ENCODE results near the gene ITGA7. TPM values are rescaled to one million over a fixed set of nuclear protein-coding genes. Genes with fewer than 3 reads are reported as not detected.
A peak's percentile ranks its signal among the peaks of the same experiment; 100 is the strongest.

ITGA7 gene
- total RNA-seq, 1 donor from 2014 or later: 26.5 TPM

GRCh38 chr12:55704824-55705718, 2.6 kb downstream of the ITGA7 start:
- H3K27ac ChIP-seq (ENCODE audit: low read depth, low read length): no peak overlapping the region
- no peak overlapping the region for H3K9ac ChIP-seq (ENCODE audit: low read length)
- Mint-ChIP-seq H3K27ac (ENCODE audit: unreplicated experiment) (no peak overlapping the region), H3K4me1 (ENCODE audit: low read depth, unreplicated experiment) (peaks cover 17% of the 10 kb centered on the region), H3K27me3 (ENCODE audit: low read depth, unreplicated experiment) (peaks cover 20% of the 10 kb centered on the region), H3K36me3 (ENCODE audit: low read depth, unreplicated experiment) (peaks cover 3% of the 10 kb centered on the region), H3K9me3 (ENCODE audit: unreplicated experiment) (no peaks in the 10 kb centered on the region), H3K4me3 (ENCODE audit: unreplicated experiment) (no peak overlapping the region)
- DNase-seq (ENCODE audit: low read depth): no peak
- H4K20me1 ChIP-seq (ENCODE audit: insufficient read depth, low read length): peaks cover 4% of the 10 kb centered on the region
- no peaks in the 10 kb centered on the region for H3K36me3 ChIP-seq (ENCODE audit: insufficient read depth, low read length)
- H3K79me2 ChIP-seq (ENCODE audit: insufficient read depth, low read length): peaks cover 37% of the 10 kb centered on the region
- peaks cover 12% of the 10 kb centered on the region for H3K4me1 ChIP-seq (ENCODE audit: insufficient read depth, low read length)
- H3K27me3 ChIP-seq (ENCODE audit: insufficient read depth, low read length): peaks cover 3% of the 10 kb centered on the region
- no peak overlapping the region for H2AFZ ChIP-seq (ENCODE audit: low read depth, low read length)
- H3K9me3 ChIP-seq (ENCODE audit: insufficient read depth, low read depth, low read length): no peaks in the 10 kb centered on the region
- FAIRE-seq: no peak
- no peak for TF ChIP-seq CTCF (IDR thresholded peaks at IDR 0.05; ENCODE audit: insufficient read depth, low read depth, low read length)
- no peak for TF ChIP-seq EZH2 (IDR thresholded peaks at IDR 0.05; ENCODE audit: insufficient read depth, low read length)
- H3K4me3 ChIP-seq (ENCODE audit: insufficient read depth, low read depth, low read length): no peak overlapping the region
- peak overlapping the region; percentile 90 for H3K4me2 ChIP-seq (ENCODE audit: low read length)

- no peak overlapping the region for H3K9ac ChIP-seq (ENCODE audit: low read length)
- peaks cover 3% of the 10 kb centered on the region for H3K27me3 ChIP-seq (ENCODE audit: insufficient read depth, low read length)
- no peak overlapping the region for H3K4me3 ChIP-seq (ENCODE audit: insufficient read depth, low read depth, low read length)
- no peak overlapping the region for H2AFZ ChIP-seq (ENCODE audit: low read depth, low read length)
- Mint-ChIP-seq H3K36me3 (ENCODE audit: low read depth, unreplicated experiment) (peaks cover 3% of the 10 kb centered on the region), H3K4me1 (ENCODE audit: low read depth, unreplicated experiment) (peaks cover 17% of the 10 kb centered on the region), H3K4me3 (ENCODE audit: unreplicated experiment) (no peak overlapping the region), H3K27me3 (ENCODE audit: low read depth, unreplicated experiment) (peaks cover 13% of the 10 kb centered on the region), H3K27ac (ENCODE audit: unreplicated experiment) (no peak overlapping the region), H3K9me3 (ENCODE audit: unreplicated experiment) (no peaks in the 10 kb centered on the region)
- H3K9me3 ChIP-seq (ENCODE audit: insufficient read depth, low read depth, low read length): no peaks in the 10 kb centered on the region
- no peak overlapping the region for H3K27ac ChIP-seq (ENCODE audit: low read depth, low read length)
- H3K36me3 ChIP-seq (ENCODE audit: insufficient read depth, low read length): no peaks in the 10 kb centered on the region
- H3K79me2 ChIP-seq (ENCODE audit: insufficient read depth, low read length): peaks cover 37% of the 10 kb centered on the region
- DNase-seq (ENCODE audit: low read depth) (peak; percentile 54), FAIRE-seq (no peak)
- TF ChIP-seq CTCF (IDR thresholded peaks at IDR 0.05; ENCODE audit: insufficient read depth, low read depth, low read length): no peak
- no peak for TF ChIP-seq EZH2 (IDR thresholded peaks at IDR 0.05; ENCODE audit: insufficient read depth, low read length)
- H4K20me1 ChIP-seq (ENCODE audit: insufficient read depth, low read length): peaks cover 4% of the 10 kb centered on the region
- no peak overlapping the region for H3K4me2 ChIP-seq (ENCODE audit: low read length)
- peaks cover 12% of the 10 kb centered on the region for H3K4me1 ChIP-seq (ENCODE audit: insufficient read depth, low read length)
Measured at GRCh38 chr12:55703901-55704761, 3.6 kb downstream of the ITGA7 start.

Measured in astrocyte (in vitro differentiated cells and primary cell).